ENCODE data around the gene DGCR6. TPM values are rescaled to one million over a fixed set of nuclear protein-coding genes. Genes with fewer than 3 reads are reported as not detected.
"Not testable (repeated sequence)": the region's sequence is repeated elsewhere in the genome, so short reads cannot be mapped to it uniquely, and the experiment has no call there.

DGCR6 gene
- total RNA-seq (ENCODE audit: low replicate concordance): 5.0 and 7.2 TPM in 2 replicates
- long read RNA-seq: 0 reads

- no peaks in the 10 kb centered on the region for H3K9me3 Mint-ChIP-seq
- no peak within 1 kb of the TSS for H3K4me3 Mint-ChIP-seq
- H3K4me1 Mint-ChIP-seq (ENCODE audit: unreplicated experiment): no peaks in the 10 kb centered on the region
These were observed at the start of gene DGCR6 for GRCh38 chr22:18905540-18906409. Gene DGCR6 (plus strand): TSS chr22:18906320. CDS start chr22:18906375, 55 bp downstream.

GRCh38 chr22:18859314-18859713 is 46.8 kb upstream of the DGCR6 start:
- H3K27me3 Mint-ChIP-seq; H3K36me3 Mint-ChIP-seq; H3K27ac Mint-ChIP-seq; H3K4me1 Mint-ChIP-seq (ENCODE audit: unreplicated experiment); H3K9me3 Mint-ChIP-seq; H3K4me3 Mint-ChIP-seq; DNase-seq (ENCODE audit: extremely low spot score, unreplicated experiment): not testable (repeated sequence)

More at GRCh38 chr22:18905540-18906409, at the start of gene DGCR6:
- Mint-ChIP-seq H3K36me3 (no peaks in the 10 kb centered on the region), H3K27ac (no peak within 1 kb of the TSS), H3K27me3 (no peaks in the 10 kb centered on the region)
- TF ChIP-seq, protein P1, sequence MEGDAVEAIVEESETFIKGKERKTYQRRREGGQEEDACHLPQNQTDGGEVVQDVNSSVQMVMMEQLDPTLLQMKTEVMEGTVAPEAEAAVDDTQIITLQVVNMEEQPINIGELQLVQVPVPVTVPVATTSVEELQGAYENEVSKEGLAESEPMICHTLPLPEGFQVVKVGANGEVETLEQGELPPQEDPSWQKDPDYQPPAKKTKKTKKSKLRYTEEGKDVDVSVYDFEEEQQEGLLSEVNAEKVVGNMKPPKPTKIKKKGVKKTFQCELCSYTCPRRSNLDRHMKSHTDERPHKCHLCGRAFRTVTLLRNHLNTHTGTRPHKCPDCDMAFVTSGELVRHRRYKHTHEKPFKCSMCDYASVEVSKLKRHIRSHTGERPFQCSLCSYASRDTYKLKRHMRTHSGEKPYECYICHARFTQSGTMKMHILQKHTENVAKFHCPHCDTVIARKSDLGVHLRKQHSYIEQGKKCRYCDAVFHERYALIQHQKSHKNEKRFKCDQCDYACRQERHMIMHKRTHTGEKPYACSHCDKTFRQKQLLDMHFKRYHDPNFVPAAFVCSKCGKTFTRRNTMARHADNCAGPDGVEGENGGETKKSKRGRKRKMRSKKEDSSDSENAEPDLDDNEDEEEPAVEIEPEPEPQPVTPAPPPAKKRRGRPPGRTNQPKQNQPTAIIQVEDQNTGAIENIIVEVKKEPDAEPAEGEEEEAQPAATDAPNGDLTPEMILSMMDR (conservative IDR thresholded peaks at IDR 0.05): no peak
- no peak for DNase-seq (ENCODE audit: extremely low spot score, unreplicated experiment)

DNA sequence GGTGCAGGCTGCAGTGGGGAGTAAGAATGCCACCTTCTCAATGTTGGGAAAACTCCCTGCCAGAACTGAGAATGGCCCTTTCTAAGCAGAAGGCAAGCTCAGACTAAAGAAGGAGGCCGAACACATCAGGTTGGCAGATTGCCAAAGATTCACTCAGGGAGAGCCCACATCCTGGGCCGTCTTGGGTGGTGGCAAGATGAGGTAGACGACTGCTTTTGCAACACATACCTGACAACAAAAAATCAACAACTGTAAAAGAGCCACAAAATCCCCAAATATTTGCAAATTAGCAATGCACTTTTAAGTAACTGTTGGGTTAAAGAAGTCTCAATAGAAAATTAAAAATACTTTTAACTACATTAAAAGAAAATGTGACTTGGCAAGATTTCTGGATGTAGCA is 24.9 kb upstream of the DGCR6 start:
- not testable (repeated sequence) for H3K4me3 Mint-ChIP-seq; H3K27me3 Mint-ChIP-seq; DNase-seq (ENCODE audit: extremely low spot score, unreplicated experiment); H3K27ac Mint-ChIP-seq; H3K9me3 Mint-ChIP-seq; H3K36me3 Mint-ChIP-seq; H3K4me1 Mint-ChIP-seq (ENCODE audit: unreplicated experiment)

DNA sequence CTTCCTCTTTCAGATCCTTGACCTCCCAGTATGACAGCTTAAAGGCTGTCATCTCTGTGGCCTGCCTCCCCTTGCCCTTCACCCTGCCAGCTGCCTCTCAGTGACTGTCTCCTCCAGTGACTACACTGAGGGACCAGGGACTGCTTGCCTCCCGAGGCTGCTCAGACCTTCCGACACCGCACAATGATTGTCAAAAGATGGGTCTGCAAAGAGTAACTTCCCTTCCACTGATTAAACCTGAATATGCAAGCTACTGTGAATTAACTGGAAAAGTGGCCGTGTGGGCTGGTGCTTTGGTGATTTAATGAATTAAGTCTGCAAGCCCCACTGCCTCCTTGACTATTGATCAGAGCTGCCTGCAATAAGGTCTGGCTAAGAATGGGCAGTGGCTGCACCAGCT is 21.7 kb upstream of the DGCR6 start:
- not testable (repeated sequence) for H3K4me1 Mint-ChIP-seq (ENCODE audit: unreplicated experiment); H3K36me3 Mint-ChIP-seq; H3K27me3 Mint-ChIP-seq; H3K4me3 Mint-ChIP-seq; H3K9me3 Mint-ChIP-seq; H3K27ac Mint-ChIP-seq; DNase-seq (ENCODE audit: extremely low spot score, unreplicated experiment)

DNA sequence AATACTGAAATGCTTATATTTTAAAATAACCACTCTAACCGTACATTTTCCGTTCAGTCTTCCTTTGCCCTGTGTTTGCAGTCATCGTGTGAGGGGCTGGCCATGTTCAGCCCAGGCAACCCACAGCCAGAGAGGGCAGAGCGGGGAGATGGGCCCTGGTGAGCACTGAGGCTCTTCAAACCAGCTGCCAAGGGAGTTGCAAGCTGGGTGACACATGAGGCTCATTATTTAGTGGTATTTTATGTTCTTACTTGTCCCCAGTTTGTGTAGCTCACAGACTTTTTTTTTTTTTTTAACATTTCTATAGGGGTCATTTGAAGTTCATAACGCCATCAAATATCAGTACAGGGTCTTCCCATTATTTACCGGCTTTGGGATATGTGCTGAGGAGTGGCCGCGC is 18.0 kb upstream of the DGCR6 start:
- Mint-ChIP-seq H3K4me3 (no peak overlapping the region), H3K36me3 (no peaks in the 10 kb centered on the region), H3K27me3 (no peaks in the 10 kb centered on the region), H3K27ac (no peak overlapping the region), H3K4me1 (ENCODE audit: unreplicated experiment) (no peaks in the 10 kb centered on the region), H3K9me3 (no peaks in the 10 kb centered on the region)
- DNase-seq (ENCODE audit: extremely low spot score, unreplicated experiment): no peak
- TF ChIP-seq, protein P1 (conservative IDR thresholded peaks at IDR 0.05): no peak

- not testable (repeated sequence) for H3K27me3 Mint-ChIP-seq; DNase-seq (ENCODE audit: extremely low spot score, unreplicated experiment); H3K4me3 Mint-ChIP-seq; H3K9me3 Mint-ChIP-seq; H3K27ac Mint-ChIP-seq; H3K4me1 Mint-ChIP-seq (ENCODE audit: unreplicated experiment); H3K36me3 Mint-ChIP-seq
These were observed 15.5 kb upstream of the DGCR6 start for GRCh38 chr22:18890510-18891192.

- not testable (repeated sequence) for H3K4me1 Mint-ChIP-seq (ENCODE audit: unreplicated experiment); H3K27me3 Mint-ChIP-seq; H3K9me3 Mint-ChIP-seq; DNase-seq (ENCODE audit: extremely low spot score, unreplicated experiment); H3K27ac Mint-ChIP-seq; H3K36me3 Mint-ChIP-seq; H3K4me3 Mint-ChIP-seq
These were observed 12.3 kb upstream of the DGCR6 start for GRCh38 chr22:18893775-18894174.

GRCh38 chr22:18896037-18896657 is 10.0 kb upstream of the DGCR6 start:
- H3K36me3 Mint-ChIP-seq; H3K27me3 Mint-ChIP-seq; H3K27ac Mint-ChIP-seq; DNase-seq (ENCODE audit: extremely low spot score, unreplicated experiment); H3K4me1 Mint-ChIP-seq (ENCODE audit: unreplicated experiment); H3K9me3 Mint-ChIP-seq; H3K4me3 Mint-ChIP-seq: not testable (repeated sequence)

- not testable (repeated sequence) for H3K36me3 Mint-ChIP-seq; H3K27me3 Mint-ChIP-seq; H3K4me3 Mint-ChIP-seq; DNase-seq (ENCODE audit: extremely low spot score, unreplicated experiment); H3K9me3 Mint-ChIP-seq; H3K4me1 Mint-ChIP-seq (ENCODE audit: unreplicated experiment); H3K27ac Mint-ChIP-seq
These were observed 258 bp downstream of the DGCR6 start for GRCh38 chr22:18906410-18906745.
